WTC11 (cell line): ENCODE data around the gene SPATA9. TPM values are rescaled to one million over a fixed set of nuclear protein-coding genes. Genes with fewer than 3 reads are reported as not detected.

ENCODE experiments used
- ATAC-seq: fragments of 200-7000 bp; cut with Tn5 transposase; 2 replicates; pipeline ENCODE4 v1.10.0; 2021; ENCODE audit warnings: mild to moderate bottlenecking, moderate library complexity
- CTCF ChIA-PET: fragments of 300-600 bp; sonication (Branson Sonifier 250); formaldehyde crosslinking; loops from one replicate; lab custom pipeline; 2021; ENCODE audit warnings: antibody characterized with exemption; lab: Charles Lee
- POLR2A ChIA-PET: fragments of 350-600 bp; sonication (Branson Sonifier 250); formaldehyde crosslinking; loops from one replicate; lab custom pipeline; 2021; ENCODE audit warnings: antibody characterized with exemption; lab: Charles Lee
- DNase-seq: peaks from one replicate; pipeline ENCODE4 v3.0.0; 2021; ENCODE audit warnings: low spot score
- H3K27ac Mint-ChIP-seq: 2 replicates; pipeline ENCODE4 v1.8.0; 2021; ENCODE audit warnings: mixed read lengths
- H3K27me3 Mint-ChIP-seq: 2 replicates; pipeline ENCODE4 v1.8.0; 2021; ENCODE audit warnings: low read depth, mild to moderate bottlenecking, moderate library complexity, mixed read lengths
- H3K36me3 Mint-ChIP-seq: 2 replicates; pipeline ENCODE4 v1.8.0; 2021; ENCODE audit warnings: mixed read lengths
- H3K4me1 Mint-ChIP-seq: 2 replicates; pipeline ENCODE4 v1.8.0; 2022; ENCODE audit warnings: mixed read lengths
- H3K4me3 Mint-ChIP-seq: 2 replicates; pipeline ENCODE4 v1.8.0; 2021; ENCODE audit warnings: mild to moderate bottlenecking, moderate library complexity, mixed read lengths
- H3K9me3 Mint-ChIP-seq: 2 replicates; pipeline ENCODE4 v1.8.0; 2021; ENCODE audit warnings: mixed read lengths
- ATF2 ChIP-seq: sonication (generic); formaldehyde crosslinking; IDR thresholded peaks from 2 replicates; pipeline ENCODE4 v1.8.1; 2022; ENCODE audit warnings: low read depth, missing genetic modification reagents, borderline replicate concordance
- CDX4 ChIP-seq: fragments of 250-450 bp; sonication (Bioruptor Pico); IDR thresholded peaks from 2 replicates; pipeline ENCODE4 v1.9.0; 2021; ENCODE audit warnings: moderate library complexity, mild to moderate bottlenecking, inconsistent platforms, borderline replicate concordance
- CREM ChIP-seq: sonication (generic); formaldehyde crosslinking; IDR thresholded peaks from 2 replicates; pipeline ENCODE4 v1.8.1; 2022; ENCODE audit warnings: mild to moderate bottlenecking, missing genetic modification reagents, moderate library complexity
- FOXJ3 ChIP-seq: sonication (generic); formaldehyde crosslinking; IDR thresholded peaks from 2 replicates; pipeline ENCODE4 v1.9.0; 2021; ENCODE audit warnings: missing genetic modification reagents, mild to moderate bottlenecking, borderline replicate concordance
- JAZF1 ChIP-seq: fragments of 250-450 bp; sonication (Bioruptor Pico); IDR thresholded peaks from 2 replicates; pipeline ENCODE4 v1.9.0; 2021; ENCODE audit warnings: moderate library complexity, mild to moderate bottlenecking, inconsistent platforms
- MAX ChIP-seq: sonication (generic); formaldehyde crosslinking; IDR thresholded peaks from 2 replicates; pipeline ENCODE4 v1.8.0; 2022; ENCODE audit warnings: mild to moderate bottlenecking, missing genetic modification reagents
- MXD4 ChIP-seq: fragments of 250-450 bp; sonication (Bioruptor Pico); IDR thresholded peaks from 2 replicates; pipeline ENCODE4 v1.8.0; 2021; ENCODE audit warnings: mild to moderate bottlenecking, moderate library complexity, borderline replicate concordance
- NFATC4 ChIP-seq: fragments of 250-450 bp; sonication (Bioruptor Pico); IDR thresholded peaks from 2 replicates; pipeline ENCODE4 v1.9.0; 2021; ENCODE audit warnings: mild to moderate bottlenecking
- NFE2L1 ChIP-seq: sonication (generic); formaldehyde crosslinking; IDR thresholded peaks from 2 replicates; pipeline ENCODE4 v1.8.1; 2023; ENCODE audit warnings: missing genetic modification reagents
- NFYB ChIP-seq: sonication (generic); formaldehyde crosslinking; conservative IDR thresholded peaks from 2 replicates; pipeline ENCODE4 v1.8.0; 2022; ENCODE audit warnings: low read depth, missing genetic modification reagents
- NR3C1 ChIP-seq: sonication (generic); formaldehyde crosslinking; conservative IDR thresholded peaks from 2 replicates; pipeline ENCODE4 v1.8.1; 2023; ENCODE audit warnings: low read depth, mild to moderate bottlenecking, missing genetic modification reagents
- PRDM15 ChIP-seq: sonication (generic); formaldehyde crosslinking; IDR thresholded peaks from 2 replicates; pipeline ENCODE4 v1.8.0; 2022; ENCODE audit warnings: missing genetic modification reagents
- SMAD4 ChIP-seq: sonication (generic); formaldehyde crosslinking; IDR thresholded peaks from 2 replicates; pipeline ENCODE4 v1.8.0; 2022; ENCODE audit warnings: mild to moderate bottlenecking, missing genetic modification reagents
- USF1 ChIP-seq: sonication (generic); formaldehyde crosslinking; IDR thresholded peaks from 2 replicates; pipeline ENCODE4 v1.8.0; 2022; ENCODE audit warnings: mild to moderate bottlenecking, missing genetic modification reagents
- ZNF138 ChIP-seq: sonication (generic); formaldehyde crosslinking; conservative IDR thresholded peaks from 2 replicates; pipeline ENCODE4 v1.8.1; 2022; ENCODE audit warnings: mild to moderate bottlenecking, moderate library complexity, missing genetic modification reagents
- ZNF219 ChIP-seq: sonication (generic); formaldehyde crosslinking; IDR thresholded peaks from 2 replicates; pipeline ENCODE4 v1.8.0; 2023; ENCODE audit warnings: missing genetic modification reagents, mild to moderate bottlenecking, borderline replicate concordance
- ZNF281 ChIP-seq: sonication (generic); formaldehyde crosslinking; IDR thresholded peaks from 2 replicates; pipeline ENCODE4 v1.8.0; 2023; ENCODE audit warnings: mild to moderate bottlenecking, missing genetic modification reagents
- ZNF416 ChIP-seq: fragments of 250-450 bp; sonication (Bioruptor Pico); IDR thresholded peaks from 2 replicates; pipeline ENCODE4 v1.9.0; 2021; ENCODE audit warnings: mild to moderate bottlenecking, inconsistent platforms
- ZNF512 ChIP-seq: sonication (generic); formaldehyde crosslinking; IDR thresholded peaks from 2 replicates; pipeline ENCODE4 v1.8.1; 2022; ENCODE audit warnings: missing genetic modification reagents, borderline replicate concordance
- total RNA-seq: library from RNA; stranded (reverse); gene quantifications from 3 replicates; pipeline ENCODE4 v1.2.3, GENCODE V29; 2021

Gene SPATA9
- total RNA-seq, 1 experiment from 2014 or later: not detected

- ChIA-PET CTCF (interaction anchor here (0.6 kb wide), 1 partner anchor 139 kb away, joined by 4 read pairs; no protein-coding TSS in a partner anchor), POLR2A (no interaction called here)
- no peaks in the 10 kb centered on the region for H3K27me3 Mint-ChIP-seq
- no peak overlapping the region for H3K27ac Mint-ChIP-seq
- DNase-seq (no peak), ATAC-seq (no peak)
- no peaks in the 10 kb centered on the region for H3K9me3 Mint-ChIP-seq
- H3K36me3 Mint-ChIP-seq: no peaks in the 10 kb centered on the region
- TF ChIP-seq PRDM15 (CRISPR knock-in tag) (no peak), NR3C1 (CRISPR knock-in tag) (no peak), SMAD4 (no peak), NFYB (no peak), ZNF416 (CRISPR knock-in tag) (no peak), USF1 (CRISPR knock-in tag) (no peak)
- H3K4me3 Mint-ChIP-seq: no peak overlapping the region
- H3K4me1 Mint-ChIP-seq: no peaks in the 10 kb centered on the region
These were observed 35.4 kb upstream of the SPATA9 start for GRCh38 chr5:95718203-95718602.

GRCh38 chr5:95717439-95717838 is 34.6 kb upstream of the SPATA9 start:
- H3K27me3 Mint-ChIP-seq: peaks cover 4% of the 10 kb centered on the region
- ChIA-PET POLR2A (no interaction called here), CTCF (no interaction called here)
- H3K36me3 Mint-ChIP-seq: no peaks in the 10 kb centered on the region
- no peak overlapping the region for H3K4me3 Mint-ChIP-seq
- no peaks in the 10 kb centered on the region for H3K9me3 Mint-ChIP-seq
- H3K4me1 Mint-ChIP-seq: peaks cover under 1% of the 10 kb centered on the region
- no peak overlapping the region for H3K27ac Mint-ChIP-seq
- no peak for DNase-seq
- TF ChIP-seq ZNF512 (CRISPR knock-in tag): no peak
- no peak for TF ChIP-seq ZNF281 (CRISPR knock-in tag)
- TF ChIP-seq CREM (CRISPR knock-in tag): no peak
- TF ChIP-seq ZNF219 (CRISPR knock-in tag): no peak
- TF ChIP-seq JAZF1 (CRISPR knock-in tag): no peak
- TF ChIP-seq PRDM15 (CRISPR knock-in tag): no peak
- no peak for TF ChIP-seq ZNF138 (CRISPR knock-in tag)
- TF ChIP-seq NFE2L1 (CRISPR knock-in tag): no peak
- TF ChIP-seq MXD4: no peak
- TF ChIP-seq NFATC4: no peak
- TF ChIP-seq MAX: no peak
- no peak for TF ChIP-seq NFYB
- TF ChIP-seq ATF2 (CRISPR knock-in tag): no peak
- TF ChIP-seq FOXJ3 (CRISPR knock-in tag): no peak
- no peak for TF ChIP-seq CDX4 (CRISPR knock-in tag)
- no peak for ATAC-seq
